ENCODE results near the gene OTC.

DNA sequence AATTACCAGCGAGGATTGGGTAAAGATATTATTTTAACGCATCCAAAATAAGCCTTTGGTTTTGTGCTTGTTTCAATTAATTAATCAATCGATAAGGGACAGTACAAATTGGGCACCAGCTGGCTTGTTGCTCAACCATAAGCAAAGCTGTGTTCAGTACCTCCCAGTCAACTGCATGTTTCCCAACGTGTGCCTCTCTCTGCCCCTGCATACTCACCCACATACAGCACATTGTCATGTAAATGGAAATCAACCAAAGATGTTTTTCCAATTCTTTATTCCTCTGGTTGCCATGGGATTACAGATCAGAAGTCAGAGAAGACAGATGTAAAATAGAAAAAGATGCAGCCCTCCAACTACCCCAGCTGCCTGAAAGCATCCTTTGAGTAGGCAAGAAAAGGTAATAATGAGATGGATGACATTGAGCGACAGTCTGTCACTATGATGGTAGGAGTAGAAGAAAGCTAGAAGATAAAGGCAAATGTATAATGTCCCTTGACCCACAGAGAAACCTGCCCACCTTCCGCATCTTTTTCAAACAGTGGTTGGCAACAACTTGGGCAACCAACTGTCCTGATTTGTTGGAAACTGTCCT is 116.3 kb downstream of the OTC start:
- TF ChIP-seq, protein P1, sequence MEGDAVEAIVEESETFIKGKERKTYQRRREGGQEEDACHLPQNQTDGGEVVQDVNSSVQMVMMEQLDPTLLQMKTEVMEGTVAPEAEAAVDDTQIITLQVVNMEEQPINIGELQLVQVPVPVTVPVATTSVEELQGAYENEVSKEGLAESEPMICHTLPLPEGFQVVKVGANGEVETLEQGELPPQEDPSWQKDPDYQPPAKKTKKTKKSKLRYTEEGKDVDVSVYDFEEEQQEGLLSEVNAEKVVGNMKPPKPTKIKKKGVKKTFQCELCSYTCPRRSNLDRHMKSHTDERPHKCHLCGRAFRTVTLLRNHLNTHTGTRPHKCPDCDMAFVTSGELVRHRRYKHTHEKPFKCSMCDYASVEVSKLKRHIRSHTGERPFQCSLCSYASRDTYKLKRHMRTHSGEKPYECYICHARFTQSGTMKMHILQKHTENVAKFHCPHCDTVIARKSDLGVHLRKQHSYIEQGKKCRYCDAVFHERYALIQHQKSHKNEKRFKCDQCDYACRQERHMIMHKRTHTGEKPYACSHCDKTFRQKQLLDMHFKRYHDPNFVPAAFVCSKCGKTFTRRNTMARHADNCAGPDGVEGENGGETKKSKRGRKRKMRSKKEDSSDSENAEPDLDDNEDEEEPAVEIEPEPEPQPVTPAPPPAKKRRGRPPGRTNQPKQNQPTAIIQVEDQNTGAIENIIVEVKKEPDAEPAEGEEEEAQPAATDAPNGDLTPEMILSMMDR (IDR thresholded peaks at IDR 0.05; ENCODE audit: low read depth, low read length) = no peak
- TF ChIP-seq EZH2phosphoT487 (IDR thresholded peaks at IDR 0.05; ENCODE audit: low read depth) = no peak
